ENCODE results near the gene FAM221B.

GRCh38 chr9:35869621-35870216 lies 41.2 kb upstream of the FAM221B start:
- TF ChIP-seq CTCF (IDR thresholded peaks at IDR 0.05), result no peak
- no peak for TF ChIP-seq POLR2A (IDR thresholded peaks at IDR 0.05)
- TF ChIP-seq POLR2AphosphoS5 (IDR thresholded peaks at IDR 0.05), result no peak
- no peak for TF ChIP-seq EP300 (IDR thresholded peaks at IDR 0.05)

Measured in upper lobe of left lung (tissue), 4 donors.